HG03378 (cell line): ENCODE measurements around the gene FANK1.
"Not testable (repeated sequence)": the region's sequence is repeated elsewhere in the genome, so short reads cannot be mapped to it uniquely, and the experiment has no call there.

ENCODE experiments used
- ATAC-seq: cut with Tn5 transposase; IDR thresholded peaks from one replicate; pipeline ENCODE4 v1.9.1; 2021; ENCODE audit warnings: mild to moderate bottlenecking, moderate library complexity; ENCODE audit not compliant: unreplicated experiment

The FANK1 gene

DNA sequence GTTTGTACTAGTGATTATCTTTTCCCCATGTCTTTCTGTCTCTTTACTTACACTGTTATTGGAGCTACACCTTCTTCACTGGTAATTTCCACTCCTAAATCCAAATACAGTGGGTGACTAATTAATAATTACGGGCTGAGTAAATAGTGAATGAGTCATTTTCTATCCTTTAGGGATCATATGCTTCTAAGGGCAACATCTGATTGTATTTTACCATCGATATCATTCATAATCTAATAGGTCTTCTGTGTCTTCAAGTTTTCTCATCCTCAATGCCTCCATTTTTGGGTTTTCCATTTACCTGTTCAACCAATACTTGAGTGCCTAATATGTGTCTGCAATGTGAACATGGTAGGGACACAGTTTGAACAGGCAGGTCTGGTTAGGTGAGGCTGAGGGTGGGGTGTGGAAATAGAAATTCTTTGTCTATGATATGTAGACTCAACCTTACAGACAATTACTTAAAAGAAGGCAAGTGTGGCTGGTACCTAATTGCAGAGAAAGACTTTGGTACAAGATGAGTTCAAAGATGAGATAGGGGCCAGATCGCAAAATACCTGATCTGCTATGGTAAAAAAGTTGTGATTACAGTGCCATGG, 9.4 kb upstream of the FANK1 start:
- ATAC-seq = no peak

- not testable (repeated sequence) for ATAC-seq
Observed at GRCh38 chr10:125889441-125889840, 6.9 kb upstream of the FANK1 start.

DNA sequence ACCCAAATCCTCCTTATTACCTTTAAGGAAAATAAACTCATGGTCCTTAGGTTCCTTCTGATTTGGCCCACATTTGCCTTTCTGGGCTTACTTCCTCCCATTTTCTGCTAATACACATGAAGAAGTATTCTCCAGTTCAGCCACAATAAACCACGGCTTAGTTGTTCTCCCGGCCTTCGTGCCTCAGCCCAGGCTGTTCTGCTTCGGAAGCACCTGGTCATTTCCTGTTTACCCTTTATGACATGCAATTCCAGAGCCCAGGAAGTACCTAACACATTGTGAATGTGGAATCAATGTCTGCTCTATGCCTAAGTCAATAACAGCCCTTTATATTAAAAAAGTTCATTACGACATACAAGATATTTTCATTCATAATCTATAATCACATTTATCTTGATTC, 4.0 kb upstream of the FANK1 start:
- not testable (repeated sequence) for ATAC-seq

DNA sequence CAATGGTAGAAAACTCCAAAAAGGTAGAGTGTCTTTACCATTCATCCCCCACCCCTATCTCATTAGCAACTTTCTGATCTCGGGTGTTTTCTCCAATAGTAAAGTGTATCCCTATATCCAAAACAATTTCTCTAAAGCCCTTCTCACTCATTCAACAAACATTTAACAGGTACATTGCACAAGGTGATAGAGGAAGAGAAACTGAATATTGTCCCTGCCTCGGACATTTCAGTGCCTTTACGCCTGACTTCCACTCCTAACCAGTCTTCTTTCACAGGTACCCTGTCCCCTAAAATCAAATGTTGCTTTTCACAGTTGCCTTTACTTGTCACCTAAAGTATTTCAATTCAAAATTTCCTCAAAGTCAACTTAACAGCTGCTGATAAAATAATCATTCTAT, 2.2 kb upstream of the FANK1 start:
- not testable (repeated sequence) for ATAC-seq

GRCh38 chr10:125895130-125896087, 955 bp upstream of the FANK1 start:
- peak; percentile 56 for ATAC-seq

GRCh38 chr10:125897317-125897716, 953 bp downstream of the FANK1 start:
- not testable (repeated sequence) for ATAC-seq

- ATAC-seq = not testable (repeated sequence)
Observed at GRCh38 chr10:125900963-125901362, 4.6 kb downstream of the FANK1 start.

GRCh38 chr10:125903135-125903640, 6.8 kb downstream of the FANK1 start:
- not testable (repeated sequence) for ATAC-seq

- not testable (repeated sequence) for ATAC-seq
Observed at GRCh38 chr10:125905069-125905994, 9.0 kb downstream of the FANK1 start.

DNA sequence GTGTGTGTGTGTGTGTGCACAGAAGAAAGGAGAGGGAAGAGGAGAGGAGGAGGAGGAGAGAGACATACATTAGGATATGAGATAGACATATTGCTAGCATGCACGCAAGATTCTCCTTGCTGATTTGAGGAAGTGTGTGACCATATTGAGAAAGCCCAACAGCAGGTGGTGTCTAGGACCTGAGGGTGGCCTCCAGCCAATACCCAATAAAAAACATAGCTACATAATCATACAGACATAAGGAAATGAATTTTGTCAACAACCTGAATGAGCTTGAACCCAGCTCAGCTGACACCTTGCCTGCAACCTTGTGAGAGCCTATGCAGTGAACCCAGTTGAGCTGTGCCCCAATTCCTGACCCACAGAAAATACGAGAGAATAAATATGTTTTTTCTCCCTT, 11.2 kb downstream of the FANK1 start:
- not testable (repeated sequence) for ATAC-seq

- not testable (repeated sequence) for ATAC-seq
Observed at GRCh38 chr10:125908813-125909212, 12.4 kb downstream of the FANK1 start.

DNA sequence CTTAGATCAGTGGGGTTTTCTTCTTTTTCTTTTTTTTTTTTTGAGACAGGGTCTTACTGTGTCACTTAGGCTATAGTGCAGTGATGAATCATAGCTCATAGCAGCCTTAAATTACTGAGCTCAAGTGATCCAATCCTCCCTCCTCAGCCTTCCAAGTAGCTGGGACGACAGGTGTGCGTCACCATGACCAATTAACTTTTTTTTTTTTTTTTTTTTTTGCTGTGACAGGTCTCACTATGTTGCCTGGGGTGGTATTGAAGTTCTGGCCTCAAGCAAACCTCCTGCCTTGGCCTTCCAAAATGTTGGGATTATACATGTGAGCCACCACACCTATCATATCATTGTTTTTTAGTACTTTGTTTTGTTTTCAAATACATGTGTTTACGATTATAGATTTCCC, 13.1 kb downstream of the FANK1 start:
- not testable (repeated sequence) for ATAC-seq

DNA sequence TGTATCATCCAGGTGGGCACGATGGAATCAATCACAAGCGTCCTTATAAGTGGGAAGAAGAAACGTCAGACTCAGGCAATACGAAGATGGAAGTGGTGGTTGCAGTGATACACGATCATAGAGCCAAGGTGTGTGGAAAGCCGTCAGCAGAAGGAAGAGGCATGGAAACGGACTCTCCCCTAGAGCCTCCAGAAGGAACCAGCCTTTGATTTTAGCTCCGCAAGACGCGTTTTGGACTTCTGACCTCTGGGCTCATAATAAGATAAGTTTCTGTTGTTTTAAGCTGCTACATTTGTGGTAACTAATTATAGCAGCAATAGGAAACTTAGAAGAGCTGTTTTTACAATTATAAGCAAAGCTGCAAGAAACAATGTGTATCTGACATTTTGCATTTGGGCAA, 14.8 kb downstream of the FANK1 start:
- ATAC-seq = no peak

GRCh38 chr10:125911990-125912389, 15.6 kb downstream of the FANK1 start:
- no peak for ATAC-seq

GRCh38 chr10:125913277-125913676, 16.9 kb downstream of the FANK1 start:
- ATAC-seq = not testable (repeated sequence)

GRCh38 chr10:125916977-125917376, 20.6 kb downstream of the FANK1 start:
- no peak for ATAC-seq

DNA sequence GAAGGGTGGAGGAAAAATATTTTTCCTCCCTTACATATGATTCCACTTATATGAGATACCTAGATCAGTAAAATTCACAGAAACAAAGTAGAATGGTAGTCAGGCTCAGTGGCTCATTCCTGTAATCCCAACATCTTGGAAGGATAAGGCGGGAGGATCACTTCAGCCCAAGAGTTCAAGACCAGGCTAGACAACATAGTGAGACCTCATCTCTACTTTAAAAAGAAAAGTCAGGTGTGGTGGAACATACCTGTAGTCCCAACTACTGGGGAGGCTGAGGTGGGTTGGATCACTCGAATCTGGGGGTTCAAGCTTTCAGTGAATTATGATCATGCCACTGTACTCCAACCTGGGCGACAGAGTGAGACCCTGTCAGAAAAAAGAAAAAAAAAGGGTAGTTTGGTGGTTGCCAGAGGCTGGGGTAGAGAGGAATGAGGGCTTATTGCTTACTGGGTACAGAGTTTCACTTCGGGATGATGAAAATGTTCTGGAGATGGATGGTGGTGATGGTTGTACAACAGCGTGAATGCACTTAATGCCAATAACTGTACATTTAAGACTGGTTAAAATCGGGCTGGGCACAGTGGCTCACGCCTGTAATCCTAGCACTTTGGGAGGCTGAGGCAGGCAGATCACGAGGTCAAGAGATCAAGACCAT, 21.5 kb downstream of the FANK1 start:
- not testable (repeated sequence) for ATAC-seq

GRCh38 chr10:125921643-125922306, 25.4 kb downstream of the FANK1 start:
- ATAC-seq = not testable (repeated sequence)

- no peak for ATAC-seq
Observed at GRCh38 chr10:125925262-125925834, 29.0 kb downstream of the FANK1 start.
